IPS DF 6.9 (cell line): ENCODE results near the gene VWA3B.

ENCODE experiments used
- DNase-seq: peaks from one replicate; pipeline ENCODE4 v3.0.0-alpha.2; 2013; ENCODE audit warnings: low read depth, low spot score
- H3K27ac ChIP-seq: one replicate; pipeline ENCODE4 v1.5.1; 2013; ENCODE audit warnings: low read length, control low read depth
- H3K27me3 ChIP-seq: 2 replicates; pipeline ENCODE4 v1.6.1; 2013; ENCODE audit warnings: mild to moderate bottlenecking, low read length; ENCODE audit not compliant: control insufficient read depth, insufficient read depth
- H3K36me3 ChIP-seq: 2 replicates; pipeline ENCODE4 v1.6.1; 2013; ENCODE audit warnings: low read length; ENCODE audit not compliant: control insufficient read depth, insufficient read depth
- H3K4me1 ChIP-seq: 2 replicates; pipeline ENCODE4 v1.6.1; 2013; ENCODE audit warnings: low read length; ENCODE audit not compliant: control insufficient read depth, insufficient read depth
- H3K4me3 ChIP-seq: 2 replicates; pipeline ENCODE4 v1.5.1; 2013; ENCODE audit warnings: mild to moderate bottlenecking, low read length
- H3K9me3 ChIP-seq: 2 replicates; pipeline ENCODE4 v1.6.1; 2013; ENCODE audit warnings: low read length, inconsistent platforms; ENCODE audit not compliant: control insufficient read depth, insufficient read depth
- WGBS: extraction: QIAGEN DNeasy Blood & Tissue Kit; methylation state at CpG from one replicate; pipeline ENCODE4 v1.1.7; 2013; ENCODE audit warnings: mixed read lengths, missing lambda C conversion rate; ENCODE audit not compliant: insufficient read length, insufficient coverage; 5-methylcytosine and 5-hydroxymethylcytosine counted together

The VWA3B gene

GRCh38 chr2:98058191-98058975 is 28.6 kb upstream of the VWA3B start:
- H3K9me3 ChIP-seq, result no peaks in the 10 kb centered on the region
- H3K27ac ChIP-seq, result no peak overlapping the region
- DNase-seq, result no peak
- H3K4me1 ChIP-seq, result peaks cover 2% of the 10 kb centered on the region; the same call in 1 of the 2 replicates
- H3K4me3 ChIP-seq, result no peak overlapping the region
- no peaks in the 10 kb centered on the region for H3K36me3 ChIP-seq
- no peaks in the 10 kb centered on the region for H3K27me3 ChIP-seq
- WGBS, result no CpG with 5 or more reads among the region's 14 CpGs

- no peak for DNase-seq
- Histone ChIP-seq H3K27ac (no peak overlapping the region), H3K36me3 (no peaks in the 10 kb centered on the region), H3K9me3 (no peaks in the 10 kb centered on the region), H3K4me3 (no peak overlapping the region), H3K4me1 (no peaks in the 10 kb centered on the region), H3K27me3 (no peaks in the 10 kb centered on the region)
- no CpG with 5 or more reads among the region's 6 CpGs for WGBS
Observed at GRCh38 chr2:98060277-98060676, 26.7 kb upstream of the VWA3B start.

GRCh38 chr2:98063291-98063854 is 23.6 kb upstream of the VWA3B start:
- DNase-seq, result no peak
- Histone ChIP-seq H3K9me3 (no peaks in the 10 kb centered on the region), H3K4me3 (no peak overlapping the region), H3K36me3 (no peaks in the 10 kb centered on the region), H3K4me1 (no peaks in the 10 kb centered on the region), H3K27me3 (no peaks in the 10 kb centered on the region), H3K27ac (no peak overlapping the region)
- WGBS, result no CpG with 5 or more reads among the region's 4 CpGs

- WGBS, result no CpG with 5 or more reads among the region's 4 CpGs
- DNase-seq, result no peak
- H3K4me3 ChIP-seq, result no peak overlapping the region
- H3K27me3 ChIP-seq, result no peaks in the 10 kb centered on the region
- no peaks in the 10 kb centered on the region for H3K4me1 ChIP-seq
- no peaks in the 10 kb centered on the region for H3K36me3 ChIP-seq
- H3K9me3 ChIP-seq, result no peaks in the 10 kb centered on the region
- H3K27ac ChIP-seq, result no peak overlapping the region
Observed at GRCh38 chr2:98065808-98066207, 21.2 kb upstream of the VWA3B start.

GRCh38 chr2:98067160-98067559 is 19.8 kb upstream of the VWA3B start:
- H3K36me3 ChIP-seq, result no peaks in the 10 kb centered on the region
- H3K27me3 ChIP-seq, result no peaks in the 10 kb centered on the region
- WGBS, result no CpG with 5 or more reads among the region's 5 CpGs
- H3K4me1 ChIP-seq, result no peaks in the 10 kb centered on the region
- H3K9me3 ChIP-seq, result no peaks in the 10 kb centered on the region
- DNase-seq, result no peak
- no peak overlapping the region for H3K4me3 ChIP-seq
- no peak overlapping the region for H3K27ac ChIP-seq

- Histone ChIP-seq H3K27me3 (no peaks in the 10 kb centered on the region), H3K36me3 (no peaks in the 10 kb centered on the region), H3K4me3 (no peak overlapping the region), H3K9me3 (no peaks in the 10 kb centered on the region), H3K27ac (no peak overlapping the region), H3K4me1 (no peaks in the 10 kb centered on the region)
- no CpG with 5 or more reads among the region's 11 CpGs for WGBS
- DNase-seq, result no peak
Observed at GRCh38 chr2:98070081-98070480, 16.9 kb upstream of the VWA3B start.

- no peaks in the 10 kb centered on the region for H3K27me3 ChIP-seq
- WGBS, result no CpG with 5 or more reads among the region's 7 CpGs
- DNase-seq, result no peak
- no peaks in the 10 kb centered on the region for H3K9me3 ChIP-seq
- no peak overlapping the region for H3K27ac ChIP-seq
- no peaks in the 10 kb centered on the region for H3K4me1 ChIP-seq
- no peaks in the 10 kb centered on the region for H3K36me3 ChIP-seq
- no peak overlapping the region for H3K4me3 ChIP-seq
Observed at GRCh38 chr2:98072442-98072841, 14.5 kb upstream of the VWA3B start.

- Histone ChIP-seq H3K27ac (no peak overlapping the region), H3K36me3 (no peaks in the 10 kb centered on the region), H3K4me3 (no peak overlapping the region), H3K9me3 (no peaks in the 10 kb centered on the region), H3K27me3 (no peaks in the 10 kb centered on the region), H3K4me1 (no peaks in the 10 kb centered on the region)
- DNase-seq, result no peak
- no CpG with 5 or more reads among the region's 2 CpGs for WGBS
Observed at GRCh38 chr2:98078701-98079100, 8.3 kb upstream of the VWA3B start.

- Histone ChIP-seq H3K36me3 (no peaks in the 10 kb centered on the region), H3K4me3 (no peak overlapping the region), H3K9me3 (no peaks in the 10 kb centered on the region), H3K27me3 (peaks cover 10% of the 10 kb centered on the region), H3K27ac (no peak overlapping the region), H3K4me1 (no peaks in the 10 kb centered on the region; the same call in 1 of the 2 replicates)
- DNase-seq, result no peak
- WGBS, result no CpG with 5 or more reads among the region's 5 CpGs
Observed at GRCh38 chr2:98084151-98084868, 2.7 kb upstream of the VWA3B start.

GRCh38 chr2:98084869-98085238 is 2.1 kb upstream of the VWA3B start:
- H3K4me3 ChIP-seq, result no peak overlapping the region
- DNase-seq, result no peak
- H3K4me1 ChIP-seq, result no peaks in the 10 kb centered on the region; the same call in 1 of the 2 replicates
- no peak overlapping the region for H3K27ac ChIP-seq
- H3K9me3 ChIP-seq, result no peaks in the 10 kb centered on the region
- H3K36me3 ChIP-seq, result no peaks in the 10 kb centered on the region
- WGBS, result no CpG with 5 or more reads among the region's 3 CpGs
- H3K27me3 ChIP-seq, result peaks cover 10% of the 10 kb centered on the region
